Vagina (tissue), 2 donors: ENCODE measurements around the gene GPRIN1.

Experiments
- POLR2A ChIP-seq, 2 donors: fragments of 450-650 bp; IDR thresholded peaks; one replicate each; pipeline ENCODE4 v1.6.1; 2017; ENCODE audit warnings: antibody characterized with exemption in 2 of 2, mild to moderate bottlenecking in 2 of 2, moderate library complexity in 2 of 2
- TF ChIP-seq, protein P1 (sequence below), 3 experiments: fragments of 450-650 bp in 2 of 3; fragments of 200-600 bp in 1 of 3; sonication (generic) in 1 of 3; IDR thresholded peaks; one replicate each; pipeline ENCODE4 v1.5.1; 2017 to 2019; ENCODE audit warnings: antibody characterized with exemption in 3 of 3, mild to moderate bottlenecking in 2 of 3, moderate library complexity in 2 of 3

- no peak for TF ChIP-seq POLR2A (IDR thresholded peaks at IDR 0.05)
- TF ChIP-seq, protein P1, sequence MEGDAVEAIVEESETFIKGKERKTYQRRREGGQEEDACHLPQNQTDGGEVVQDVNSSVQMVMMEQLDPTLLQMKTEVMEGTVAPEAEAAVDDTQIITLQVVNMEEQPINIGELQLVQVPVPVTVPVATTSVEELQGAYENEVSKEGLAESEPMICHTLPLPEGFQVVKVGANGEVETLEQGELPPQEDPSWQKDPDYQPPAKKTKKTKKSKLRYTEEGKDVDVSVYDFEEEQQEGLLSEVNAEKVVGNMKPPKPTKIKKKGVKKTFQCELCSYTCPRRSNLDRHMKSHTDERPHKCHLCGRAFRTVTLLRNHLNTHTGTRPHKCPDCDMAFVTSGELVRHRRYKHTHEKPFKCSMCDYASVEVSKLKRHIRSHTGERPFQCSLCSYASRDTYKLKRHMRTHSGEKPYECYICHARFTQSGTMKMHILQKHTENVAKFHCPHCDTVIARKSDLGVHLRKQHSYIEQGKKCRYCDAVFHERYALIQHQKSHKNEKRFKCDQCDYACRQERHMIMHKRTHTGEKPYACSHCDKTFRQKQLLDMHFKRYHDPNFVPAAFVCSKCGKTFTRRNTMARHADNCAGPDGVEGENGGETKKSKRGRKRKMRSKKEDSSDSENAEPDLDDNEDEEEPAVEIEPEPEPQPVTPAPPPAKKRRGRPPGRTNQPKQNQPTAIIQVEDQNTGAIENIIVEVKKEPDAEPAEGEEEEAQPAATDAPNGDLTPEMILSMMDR (IDR thresholded peaks at IDR 0.05), result no peak
Measured at GRCh38 chr5:176654856-176655255, 44.9 kb upstream of the GPRIN1 start.
